Naive B cell (primary cell): ENCODE measurements around the gene SSNA1. TPM values are rescaled to one million over a fixed set of nuclear protein-coding genes. Genes with fewer than 3 reads are reported as not detected.
A peak's percentile ranks its signal among the peaks of the same experiment; 100 is the strongest.

Experiments used
- ATAC-seq, 2 donors: fragments of 150-1000 bp; cut with Tn5 transposase; 2 replicates each; pipeline ENCODE4 v1.10.0; 2021; ENCODE audit warnings: low read depth in 2 of 2, mild to moderate bottlenecking in 2 of 2, moderate library complexity in 2 of 2
- DNase-seq: peaks from one replicate; pipeline ENCODE4 v3.0.0; 2022
- H3K27ac Mint-ChIP-seq, 6 donors: one replicate each; pipeline ENCODE4 v1.8.0; 2020 to 2022; ENCODE audit warnings: mild to moderate bottlenecking in 6 of 6, mixed read lengths in 6 of 6, moderate library complexity in 5 of 6, inconsistent platforms in 2 of 6
- H3K27me3 Mint-ChIP-seq, 3 donors: one replicate each; pipeline ENCODE4 v1.8.0; 2021 to 2022; ENCODE audit warnings: mixed read lengths in 3 of 3, mild to moderate bottlenecking in 1 of 3
- H3K36me3 Mint-ChIP-seq, 2 donors: one replicate each; pipeline ENCODE4 v1.8.0; 2020 to 2022; ENCODE audit warnings: mixed read lengths in 2 of 2, inconsistent platforms in 1 of 2, mild to moderate bottlenecking in 1 of 2
- H3K4me1 Mint-ChIP-seq, 3 donors: one replicate each; pipeline ENCODE4 v1.8.0; 2020 to 2022; ENCODE audit warnings: mixed read lengths in 3 of 3, inconsistent platforms in 1 of 3, mild to moderate bottlenecking in 1 of 3, moderate library complexity in 1 of 3
- H3K4me3 Mint-ChIP-seq, 8 donors: one replicate each; pipeline ENCODE4 v1.8.0; 2020 to 2022; ENCODE audit warnings: mild to moderate bottlenecking in 8 of 8, mixed read lengths in 8 of 8, moderate library complexity in 8 of 8, inconsistent platforms in 2 of 8
- H3K9me3 Mint-ChIP-seq, 7 donors: one replicate each; pipeline ENCODE4 v1.8.0; 2020 to 2022; ENCODE audit warnings: mixed read lengths in 7 of 7, mild to moderate bottlenecking in 5 of 7, inconsistent platforms in 2 of 7, moderate library complexity in 1 of 7
- polyA plus RNA-seq, 6 donors: library from polyadenylated mRNA; unstranded; fragments of 300-500 nt; fragmentation: Illumina TruSeq; gene quantifications; one replicate each; pipeline ENCODE4 v1.2.3, GENCODE V29; 2021; ENCODE audit warnings: low read depth in 6 of 6

The SSNA1 gene
- polyA plus RNA-seq, 6 donors from 2014 or later, result 112 to 145 (median 132) TPM

DNA sequence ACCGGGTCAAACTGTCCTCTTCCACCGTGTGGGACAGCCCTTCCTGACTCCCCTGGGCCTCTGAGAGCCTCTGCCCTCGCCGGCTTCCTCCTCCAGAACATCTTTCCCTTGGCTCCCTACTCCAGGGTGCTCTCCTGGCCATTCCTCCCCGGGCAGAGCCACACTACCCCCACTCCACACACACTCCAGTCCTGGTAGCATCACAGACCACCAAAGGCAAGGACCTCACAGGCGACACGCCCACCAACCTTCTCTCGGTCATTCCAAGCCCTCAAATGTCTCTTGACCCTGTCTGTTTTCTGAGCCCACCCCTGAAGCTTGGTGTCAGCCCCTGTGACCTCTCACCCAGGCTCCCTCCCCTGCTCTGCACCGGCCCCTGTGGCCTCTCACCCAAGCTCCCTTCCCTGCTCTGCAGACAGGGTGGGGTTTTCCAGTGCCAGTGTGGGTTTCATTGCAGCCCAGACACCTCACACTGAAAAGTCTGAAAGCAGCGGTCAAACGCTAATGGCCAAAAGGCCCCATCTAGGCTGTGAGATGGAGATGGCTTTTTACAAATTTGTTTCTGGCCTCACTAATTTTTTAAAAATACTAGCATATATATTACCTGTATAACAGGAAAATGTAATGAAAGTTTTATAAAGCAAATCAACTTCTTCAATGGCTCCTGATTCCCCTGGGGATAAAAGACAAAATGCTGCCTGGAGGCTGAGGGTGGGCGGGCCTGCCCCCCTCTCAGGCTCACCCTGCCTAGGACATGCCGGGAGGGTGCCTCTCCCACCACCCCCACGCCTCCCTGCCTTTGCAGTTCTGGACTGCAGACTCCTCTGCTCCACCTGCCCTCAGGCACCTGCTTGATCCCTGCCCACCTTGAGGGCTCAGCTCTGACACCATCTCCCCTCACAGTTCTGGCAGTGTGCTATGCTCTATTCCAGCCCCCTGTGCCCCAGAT is 29.1 kb upstream of the SSNA1 start:
- H3K9me3 Mint-ChIP-seq, result no peaks in the 10 kb centered on the region
- peak overlapping the region in 4 of 6 donors; percentile 31 to 89 (median 36) for H3K27ac Mint-ChIP-seq
- no peaks in the 10 kb centered on the region for H3K36me3 Mint-ChIP-seq
- DNase-seq (no peak), ATAC-seq (no peak)
- peaks cover 17 to 30% (median 19%) of the 10 kb centered on the region in 3 donors for H3K4me1 Mint-ChIP-seq
- H3K4me3 Mint-ChIP-seq, result peak overlapping the region in 2 of 8 donors; percentile 3 to 17
- peaks cover 30 to 80% (median 49%) of the 10 kb centered on the region in 3 donors for H3K27me3 Mint-ChIP-seq

GRCh38 chr9:137160054-137160425 is 28.4 kb upstream of the SSNA1 start:
- ATAC-seq (no peak), DNase-seq (no peak)
- H3K9me3 Mint-ChIP-seq, result no peaks in the 10 kb centered on the region
- H3K27ac Mint-ChIP-seq, result peak overlapping the region in 1 of 6 donors; percentile 89
- H3K36me3 Mint-ChIP-seq, result no peaks in the 10 kb centered on the region
- H3K27me3 Mint-ChIP-seq, result peaks cover 26 to 81% (median 56%) of the 10 kb centered on the region in 3 donors
- H3K4me1 Mint-ChIP-seq, result peaks cover 17 to 30% (median 19%) of the 10 kb centered on the region in 3 donors
- no peak overlapping the region for H3K4me3 Mint-ChIP-seq

GRCh38 chr9:137160716-137161557 is 27.5 kb upstream of the SSNA1 start:
- Mint-ChIP-seq H3K27me3 (peaks cover 23 to 81% (median 65%) of the 10 kb centered on the region in 3 donors), H3K36me3 (no peaks in the 10 kb centered on the region), H3K27ac (no peak overlapping the region), H3K9me3 (no peaks in the 10 kb centered on the region), H3K4me3 (no peak overlapping the region), H3K4me1 (peaks cover 17 to 30% (median 19%) of the 10 kb centered on the region in 3 donors)
- DNase-seq (no peak), ATAC-seq (peak in 1 of 2 donors; percentile 12)

DNA sequence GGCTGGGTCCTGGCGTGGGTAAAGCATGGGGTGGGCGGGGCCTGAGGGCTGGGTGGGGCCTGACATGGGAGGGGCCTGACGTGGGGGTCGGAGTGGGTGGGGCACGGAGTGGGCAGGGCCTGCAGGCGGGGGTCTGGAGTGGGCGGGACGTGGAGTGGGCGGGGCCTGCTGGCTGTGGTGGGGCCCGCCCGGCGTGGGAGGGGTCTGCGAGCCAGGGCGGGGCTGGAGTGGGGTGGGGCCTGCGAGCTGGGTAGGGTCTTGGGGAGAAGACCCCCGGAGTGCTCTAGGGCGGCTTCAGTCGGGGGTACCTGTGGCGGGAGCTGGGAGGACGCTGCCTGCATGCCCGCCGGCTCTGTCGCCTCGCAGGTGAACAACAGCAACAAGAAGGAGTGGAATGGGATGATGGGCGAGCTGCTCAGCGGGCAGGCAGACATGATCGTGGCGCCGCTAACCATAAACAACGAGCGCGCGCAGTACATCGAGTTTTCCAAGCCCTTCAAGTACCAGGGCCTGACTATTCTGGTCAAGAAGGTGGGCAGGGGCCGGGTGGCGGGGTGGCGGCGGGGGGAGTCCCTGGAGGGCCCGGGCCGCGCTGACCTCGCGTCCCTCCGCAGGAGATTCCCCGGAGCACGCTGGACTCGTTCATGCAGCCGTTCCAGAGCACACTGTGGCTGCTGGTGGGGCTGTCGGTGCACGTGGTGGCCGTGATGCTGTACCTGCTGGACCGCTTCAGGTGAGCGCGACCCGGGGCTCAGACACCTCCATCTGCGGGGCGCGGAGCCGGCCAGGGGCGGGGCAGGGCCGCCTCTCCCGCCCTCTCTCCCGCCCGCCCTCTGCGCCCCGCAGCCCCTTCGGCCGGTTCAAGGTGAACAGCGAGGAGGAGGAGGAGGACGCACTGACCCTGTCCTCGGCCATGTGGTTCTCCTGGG is 26.7 kb upstream of the SSNA1 start:
- DNase-seq, result no peak
- Mint-ChIP-seq H3K4me1 (peaks cover 19 to 21% (median 19%) of the 10 kb centered on the region in 3 donors), H3K4me3 (peak overlapping the region in 2 of 8 donors; percentile 20 to 47), H3K36me3 (no peaks in the 10 kb centered on the region), H3K9me3 (peaks cover 0 to 1% (median 0%) of the 10 kb centered on the region in 7 donors), H3K27ac (no peak overlapping the region), H3K27me3 (peaks cover 23 to 81% (median 74%) of the 10 kb centered on the region in 3 donors)
- no peak for ATAC-seq

GRCh38 chr9:137162505-137163364 is 25.7 kb upstream of the SSNA1 start:
- H3K27me3 Mint-ChIP-seq, result peaks cover 19 to 73% (median 67%) of the 10 kb centered on the region in 3 donors
- H3K4me3 Mint-ChIP-seq, result peak overlapping the region in 2 of 8 donors; percentile 48 to 57
- ATAC-seq, result peak; percentile 40 to 60
- H3K36me3 Mint-ChIP-seq, result no peaks in the 10 kb centered on the region
- H3K9me3 Mint-ChIP-seq, result peaks cover 0 to 1% (median 0%) of the 10 kb centered on the region in 7 donors
- H3K4me1 Mint-ChIP-seq, result peaks cover 15 to 19% (median 18%) of the 10 kb centered on the region in 3 donors
- no peak overlapping the region for H3K27ac Mint-ChIP-seq
- no peak for DNase-seq

DNA sequence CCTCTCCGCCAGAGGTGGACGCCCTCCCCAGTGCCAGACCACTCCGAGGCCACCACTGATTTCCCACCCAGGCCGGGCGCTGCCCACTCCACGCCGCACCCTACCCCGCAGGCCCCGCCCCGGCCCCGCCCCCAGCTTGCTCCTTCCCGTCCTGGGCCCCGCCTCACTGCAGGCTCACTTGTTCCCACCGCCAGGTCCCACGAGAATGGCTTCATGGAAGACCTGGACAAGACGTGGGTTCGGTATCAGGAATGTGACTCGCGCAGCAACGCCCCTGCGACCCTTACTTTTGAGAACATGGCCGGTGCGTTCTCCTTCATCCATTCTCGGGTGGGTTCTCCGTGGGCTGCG is 25.1 kb upstream of the SSNA1 start:
- no peaks in the 10 kb centered on the region for H3K36me3 Mint-ChIP-seq
- H3K27ac Mint-ChIP-seq, result peak overlapping the region in 1 of 6 donors; percentile 79
- H3K4me1 Mint-ChIP-seq, result peaks cover 12 to 15% (median 13%) of the 10 kb centered on the region in 3 donors
- ATAC-seq (no peak), DNase-seq (no peak)
- H3K27me3 Mint-ChIP-seq, result peaks cover 13 to 67% (median 61%) of the 10 kb centered on the region in 3 donors
- peak overlapping the region in 3 of 8 donors; percentile 20 to 82 (median 54) for H3K4me3 Mint-ChIP-seq
- peaks cover 0 to 1% (median 0%) of the 10 kb centered on the region in 7 donors for H3K9me3 Mint-ChIP-seq

DNA sequence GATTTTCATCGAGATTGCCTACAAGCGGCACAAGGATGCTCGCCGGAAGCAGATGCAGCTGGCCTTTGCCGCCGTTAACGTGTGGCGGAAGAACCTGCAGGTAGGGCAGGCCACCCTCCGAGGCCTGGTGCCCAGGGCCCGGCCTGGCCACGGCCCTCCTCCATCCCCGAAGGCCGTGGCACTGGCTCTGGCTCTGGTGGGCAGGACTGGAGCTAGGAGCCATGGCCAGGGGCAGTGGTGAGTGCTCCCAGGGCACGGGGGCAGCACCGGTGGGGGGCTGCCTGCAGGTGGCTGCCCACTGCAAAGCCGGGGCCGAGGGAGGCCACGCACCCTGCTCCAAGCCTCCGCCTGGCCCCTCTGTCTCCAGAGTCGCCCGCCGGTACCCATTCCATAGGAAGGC is 24.7 kb upstream of the SSNA1 start:
- Mint-ChIP-seq H3K36me3 (no peaks in the 10 kb centered on the region), H3K4me1 (peaks cover 13 to 19% (median 15%) of the 10 kb centered on the region in 3 donors), H3K27ac (peak overlapping the region in 1 of 6 donors; percentile 79), H3K4me3 (peak overlapping the region in 2 of 8 donors; percentile 20 to 82), H3K9me3 (peaks cover 0 to 1% (median 0%) of the 10 kb centered on the region in 7 donors), H3K27me3 (peaks cover 12 to 66% (median 59%) of the 10 kb centered on the region in 3 donors)
- ATAC-seq, result no peak
- no peak for DNase-seq

- peak overlapping the region in 2 of 6 donors; percentile 77 to 83 for H3K27ac Mint-ChIP-seq
- H3K4me1 Mint-ChIP-seq, result peaks cover 9 to 15% (median 10%) of the 10 kb centered on the region in 3 donors
- no peak overlapping the region for H3K4me3 Mint-ChIP-seq
- H3K27me3 Mint-ChIP-seq, result peaks cover 4 to 62% (median 56%) of the 10 kb centered on the region in 3 donors
- ATAC-seq (no peak), DNase-seq (no peak)
- no peaks in the 10 kb centered on the region for H3K36me3 Mint-ChIP-seq
- H3K9me3 Mint-ChIP-seq, result peaks cover 0 to 1% (median 0%) of the 10 kb centered on the region in 7 donors
Observed at GRCh38 chr9:137164370-137165249, 23.9 kb upstream of the SSNA1 start.

DNA sequence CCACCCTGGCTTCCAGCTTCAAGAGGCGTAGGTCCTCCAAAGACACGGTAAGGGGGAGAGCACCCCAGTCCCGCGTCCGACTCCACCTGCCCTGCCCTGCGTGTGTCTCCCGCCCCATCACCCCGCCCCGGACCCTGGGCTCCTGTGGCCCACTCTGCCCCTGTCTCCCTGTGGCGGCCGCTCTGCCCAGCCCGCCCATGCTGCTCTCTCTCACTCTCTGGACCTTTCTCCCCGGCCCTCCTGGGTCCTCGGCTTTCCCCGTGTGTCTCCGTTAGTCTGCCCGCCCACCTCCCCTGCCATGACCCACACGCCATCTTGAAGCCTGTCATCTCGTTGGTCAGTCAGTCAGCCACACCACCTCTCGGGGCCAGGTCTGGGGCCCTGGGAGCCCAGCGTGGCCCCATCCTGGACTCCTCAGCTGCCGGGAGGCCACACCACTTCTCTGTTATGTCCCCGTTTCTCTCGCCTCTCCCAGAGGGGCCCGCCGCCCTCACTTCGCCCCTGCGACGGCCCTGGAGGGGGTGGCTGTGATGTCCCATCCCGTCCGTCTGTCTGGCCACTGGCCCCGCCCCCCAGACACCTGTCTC is 23.1 kb upstream of the SSNA1 start:
- Mint-ChIP-seq H3K4me3 (no peak overlapping the region), H3K27me3 (peaks cover 0 to 59% (median 55%) of the 10 kb centered on the region in 3 donors)

DNA sequence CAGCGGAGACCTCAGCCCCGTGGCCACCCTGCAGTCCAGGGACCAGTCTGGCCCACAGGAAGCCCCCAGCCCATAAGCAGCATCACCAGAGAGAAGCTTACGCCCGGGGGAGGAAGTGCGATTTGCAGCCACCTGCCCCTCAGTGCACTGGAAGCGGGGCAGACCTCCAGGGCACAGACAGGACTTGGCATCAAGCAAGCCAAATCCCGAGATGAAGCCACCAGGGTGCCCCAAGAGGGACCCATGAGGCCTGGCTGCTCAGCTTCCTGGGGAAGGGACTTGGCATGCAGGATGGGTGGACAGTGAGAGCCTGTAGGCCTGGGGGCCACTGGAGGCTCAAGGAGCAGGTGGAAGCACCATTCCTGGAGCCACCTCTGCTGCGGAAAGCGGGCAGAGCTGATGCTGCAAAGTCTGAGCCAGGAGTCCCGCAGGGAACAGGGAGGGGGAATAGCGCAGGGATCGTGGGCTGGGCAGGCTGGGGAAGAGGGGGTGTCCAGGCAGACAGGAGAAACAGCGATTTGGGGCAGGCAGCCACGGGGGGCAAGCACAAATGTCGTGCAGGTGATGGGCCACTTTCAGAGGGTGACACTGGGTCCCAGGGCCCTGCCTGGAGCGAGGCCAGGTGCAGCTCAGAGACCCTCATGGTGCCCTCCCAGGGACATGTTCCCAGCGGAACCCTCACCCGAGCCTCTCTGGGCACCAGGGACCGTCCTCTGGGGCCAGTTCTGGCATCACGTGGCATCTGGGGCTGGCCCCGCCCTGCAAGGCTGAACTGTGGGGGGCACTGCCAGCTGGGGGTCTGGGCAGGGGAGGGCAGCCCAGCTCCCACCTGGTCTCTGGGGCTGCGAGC is 21.9 kb upstream of the SSNA1 start:
- ATAC-seq (no peak), DNase-seq (no peak)
- Mint-ChIP-seq H3K9me3 (peaks cover 0 to 1% (median 0%) of the 10 kb centered on the region in 7 donors), H3K27me3 (peaks cover 0 to 65% (median 58%) of the 10 kb centered on the region in 3 donors), H3K27ac (peak overlapping the region in 1 of 6 donors; percentile 86), H3K4me3 (peak overlapping the region in 4 of 8 donors; percentile 9 to 61 (median 49)), H3K4me1 (peaks cover 8 to 14% (median 11%) of the 10 kb centered on the region in 3 donors), H3K36me3 (no peaks in the 10 kb centered on the region)

More for the DNA sequence above, 23.1 kb upstream of the SSNA1 start:
- DNase-seq (no peak), ATAC-seq (no peak)
- Mint-ChIP-seq H3K9me3 (peaks cover 0 to 1% (median 0%) of the 10 kb centered on the region in 7 donors), H3K27ac (no peak overlapping the region), H3K4me1 (peaks cover 8 to 15% (median 10%) of the 10 kb centered on the region in 3 donors), H3K36me3 (no peaks in the 10 kb centered on the region)
